Fibroblast of the aortic adventitia (primary cell): ENCODE results near the gene ADCY1. TPM values are rescaled to one million over a fixed set of nuclear protein-coding genes. Genes with fewer than 3 reads are reported as not detected.

Source experiments
- DNase-seq: peaks from one replicate; pipeline ENCODE4 v3.0.0-alpha.2; 2010; ENCODE audit warnings: low read depth
- H3K4me3 ChIP-seq: 2 replicates; pipeline ENCODE4 v1.5.1; 2011; ENCODE audit warnings: low read depth, mild to moderate bottlenecking, control low read depth, low read length, moderate library complexity
- total RNA-seq: library from RNA; depleted of rRNA; stranded (reverse); fragments of >200 nt; gene quantifications from 2 replicates; pipeline ENCODE4 v1.2.3, GENCODE V29; 2012; ENCODE audit warnings: low replicate concordance
- TF ChIP-seq, protein P1 (sequence below): IDR thresholded peaks from 2 replicates; pipeline ENCODE4 v1.5.1; 2011; ENCODE audit warnings: mild to moderate bottlenecking, low read length, control low read depth, inconsistent platforms; ENCODE audit not compliant: insufficient read depth

The ADCY1 gene
- total RNA-seq, 1 donor = 0.72 TPM

DNA sequence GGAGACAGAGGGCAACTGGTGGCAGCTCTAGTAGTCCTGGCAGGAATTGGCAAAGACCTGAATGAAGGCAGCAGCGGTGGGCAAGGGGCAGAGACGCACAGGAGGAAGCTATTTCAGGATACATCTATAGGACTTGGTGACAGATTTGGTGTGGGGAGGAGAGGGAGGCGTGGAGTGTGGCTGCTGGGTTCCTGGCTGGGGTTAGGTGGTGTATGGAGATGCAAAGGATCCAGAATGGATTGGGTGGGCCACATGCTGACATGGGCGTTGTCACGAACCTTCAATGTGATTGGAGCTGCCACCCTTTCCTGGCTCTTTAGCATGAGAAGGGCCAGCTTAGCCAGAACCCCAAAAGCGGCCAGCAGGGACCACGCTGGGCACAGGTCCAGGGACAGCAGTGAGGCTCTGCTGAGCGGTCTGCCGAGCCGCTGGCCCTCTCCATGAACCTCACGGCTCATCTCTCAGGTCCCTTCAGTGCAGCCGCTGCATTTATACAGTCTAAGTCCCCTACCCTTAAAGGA is 10.2 kb upstream of the ADCY1 start:
- TF ChIP-seq, protein P1, sequence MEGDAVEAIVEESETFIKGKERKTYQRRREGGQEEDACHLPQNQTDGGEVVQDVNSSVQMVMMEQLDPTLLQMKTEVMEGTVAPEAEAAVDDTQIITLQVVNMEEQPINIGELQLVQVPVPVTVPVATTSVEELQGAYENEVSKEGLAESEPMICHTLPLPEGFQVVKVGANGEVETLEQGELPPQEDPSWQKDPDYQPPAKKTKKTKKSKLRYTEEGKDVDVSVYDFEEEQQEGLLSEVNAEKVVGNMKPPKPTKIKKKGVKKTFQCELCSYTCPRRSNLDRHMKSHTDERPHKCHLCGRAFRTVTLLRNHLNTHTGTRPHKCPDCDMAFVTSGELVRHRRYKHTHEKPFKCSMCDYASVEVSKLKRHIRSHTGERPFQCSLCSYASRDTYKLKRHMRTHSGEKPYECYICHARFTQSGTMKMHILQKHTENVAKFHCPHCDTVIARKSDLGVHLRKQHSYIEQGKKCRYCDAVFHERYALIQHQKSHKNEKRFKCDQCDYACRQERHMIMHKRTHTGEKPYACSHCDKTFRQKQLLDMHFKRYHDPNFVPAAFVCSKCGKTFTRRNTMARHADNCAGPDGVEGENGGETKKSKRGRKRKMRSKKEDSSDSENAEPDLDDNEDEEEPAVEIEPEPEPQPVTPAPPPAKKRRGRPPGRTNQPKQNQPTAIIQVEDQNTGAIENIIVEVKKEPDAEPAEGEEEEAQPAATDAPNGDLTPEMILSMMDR = no peak
- DNase-seq = no peak
- no peak overlapping the region for H3K4me3 ChIP-seq

GRCh38 chr7:45564485-45564884 is 9.7 kb upstream of the ADCY1 start:
- DNase-seq = no peak
- TF ChIP-seq, protein P1 = no peak

DNA sequence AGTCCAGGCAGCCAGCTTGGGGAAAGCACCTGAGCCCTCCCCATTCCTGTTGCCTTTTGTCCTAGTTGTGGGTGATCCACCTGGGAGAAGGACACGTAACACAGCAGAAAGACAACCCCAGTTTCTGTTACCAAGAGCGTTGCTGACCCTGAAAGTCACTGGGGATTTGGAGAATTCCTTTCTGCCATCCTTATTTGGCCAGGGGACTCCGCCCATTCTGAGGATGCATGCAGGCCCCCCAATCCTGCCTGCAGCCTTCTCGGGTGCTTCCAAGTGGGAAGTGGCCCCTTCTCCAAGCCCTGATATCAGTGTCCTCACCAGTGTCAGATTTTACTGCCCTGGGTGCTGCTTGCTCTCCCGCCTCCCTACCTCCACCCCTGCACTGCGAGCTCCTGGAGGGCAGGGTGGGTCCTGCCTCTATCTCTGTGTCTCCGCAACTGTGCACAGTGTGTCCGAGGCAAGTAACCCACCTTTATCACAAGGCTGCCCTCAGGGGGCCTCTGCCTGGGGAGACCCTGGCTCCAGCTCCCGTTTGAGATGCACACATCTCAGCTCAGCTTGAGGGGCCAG is 9.2 kb upstream of the ADCY1 start:
- no peak for DNase-seq
- H3K4me3 ChIP-seq = no peak overlapping the region
- TF ChIP-seq, protein P1 = no peak

More at GRCh38 chr7:45564485-45564884, 9.7 kb upstream of the ADCY1 start:
- no peak overlapping the region for H3K4me3 ChIP-seq

DNA sequence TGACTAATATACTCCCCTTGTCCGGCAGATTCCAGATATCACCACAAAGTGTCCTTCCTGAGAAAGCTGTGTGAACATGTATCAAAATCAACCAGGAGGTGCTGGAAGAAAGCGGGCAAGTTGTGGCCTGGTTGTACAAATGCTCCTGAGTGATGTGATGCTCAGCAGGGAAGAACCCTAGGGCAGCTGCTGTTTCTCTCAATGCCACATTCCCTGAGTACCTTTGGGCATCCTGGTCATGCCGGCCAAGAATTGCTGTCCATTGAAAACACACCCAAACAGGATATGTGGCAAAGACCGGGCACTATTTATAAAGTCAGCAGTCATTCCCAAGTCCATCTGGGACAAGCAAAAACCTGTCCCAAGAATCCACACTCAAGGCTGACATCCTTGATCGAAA is 7.8 kb upstream of the ADCY1 start:
- TF ChIP-seq, protein P1 = no peak
- no peak overlapping the region for H3K4me3 ChIP-seq
- DNase-seq = no peak

GRCh38 chr7:45566961-45567360 is 7.2 kb upstream of the ADCY1 start:
- DNase-seq = no peak
- TF ChIP-seq, protein P1 = no peak
- no peak overlapping the region for H3K4me3 ChIP-seq

DNA sequence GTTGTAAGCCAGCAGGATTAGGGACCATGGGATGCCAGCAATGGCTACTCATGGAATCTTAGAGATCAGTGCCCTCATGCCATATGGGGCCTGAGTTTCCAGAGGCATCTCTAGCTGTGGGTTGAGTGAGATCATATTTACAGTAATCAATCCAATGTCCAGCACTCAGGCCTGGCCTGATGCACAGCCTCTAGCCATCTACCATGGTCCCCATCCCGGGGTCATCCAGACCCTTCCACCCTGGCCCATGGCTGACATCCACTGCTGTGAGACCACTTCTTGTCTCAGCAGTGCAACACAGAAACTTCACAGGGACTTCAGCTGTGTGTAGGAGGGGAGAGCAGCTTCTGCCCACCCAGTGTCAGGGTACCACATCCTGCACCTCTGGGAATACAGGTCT is 6.5 kb upstream of the ADCY1 start:
- no peak for DNase-seq
- H3K4me3 ChIP-seq = no peak overlapping the region
- TF ChIP-seq, protein P1 = no peak
